Neutrophil (primary cell): Measurements from ENCODE around the gene NDUFAF3.
A peak's percentile ranks its signal among the peaks of the same experiment; 100 is the strongest.

ENCODE experiments used
- H3K27ac ChIP-seq: fragments of 200-600 bp; sonication (generic); 2 replicates; pipeline ENCODE4 v1.5.1; 2016; ENCODE audit warnings: mild to moderate bottlenecking, moderate library complexity
- H3K27me3 ChIP-seq: fragments of 200-600 bp; sonication (generic); 2 replicates; pipeline ENCODE4 v1.6.0; 2016; ENCODE audit warnings: mild to moderate bottlenecking
- H3K36me3 ChIP-seq: fragments of 200-600 bp; sonication (generic); 2 replicates; pipeline ENCODE4 v1.5.1; 2017
- H3K4me1 ChIP-seq, 2 experiments: fragments of 200-600 bp in 1 of 2; sonication (generic) in 1 of 2; 1 replicate in 1 of 2; 2 replicates in 1 of 2; pipeline versions ENCODE4 v1.5.1 to v1.6.1; 2013 to 2016; ENCODE audit warnings: low read depth in 1 of 2, low read length in 1 of 2, mild to moderate bottlenecking in 1 of 2, moderate library complexity in 1 of 2; ENCODE audit not compliant: control insufficient read depth in 1 of 2, insufficient read depth in 1 of 2
- H3K4me3 ChIP-seq, 2 experiments: fragments of 200-600 bp in 1 of 2; sonication (generic) in 1 of 2; 1 replicate in 1 of 2; 2 replicates in 1 of 2; pipeline ENCODE4 v1.5.1; 2013 to 2016; ENCODE audit warnings: low read depth in 1 of 2, low read length in 1 of 2, mild to moderate bottlenecking in 1 of 2, moderate library complexity in 1 of 2
- H3K9me3 ChIP-seq: fragments of 200-600 bp; sonication (generic); 2 replicates; pipeline ENCODE4 v1.5.1; 2016
- CTCF ChIP-seq: fragments of 200-600 bp; sonication (generic); IDR thresholded peaks from 2 replicates; pipeline ENCODE4 v1.5.1; 2016; ENCODE audit warnings: antibody characterized with exemption

The NDUFAF3 gene

GRCh38 chr3:48989796-48990635, 31.9 kb upstream of the NDUFAF3 start, which contains the start of gene P4HTM:
Gene P4HTM (plus strand): TSS chr3:48990241. CDS start chr3:48990257, 16 bp downstream.
- peak within 1 kb of the TSS; percentile 87 to 91 for H3K4me3 ChIP-seq
- H3K27ac ChIP-seq, result peak within 1 kb of the TSS; percentile 73
- no peaks in the 10 kb centered on the region for H3K9me3 ChIP-seq
- peaks cover 23% of the 10 kb centered on the region in 2 experiments for H3K4me1 ChIP-seq
- H3K36me3 ChIP-seq, result peaks cover 10% of the 10 kb centered on the region
- TF ChIP-seq CTCF, result peak; percentile 38
- no peaks in the 10 kb centered on the region for H3K27me3 ChIP-seq

GRCh38 chr3:48990636-48991469, 31.1 kb upstream of the NDUFAF3 start:
- Histone ChIP-seq H3K9me3 (no peaks in the 10 kb centered on the region), H3K4me1 (peaks cover 23% of the 10 kb centered on the region in 2 experiments), H3K27me3 (no peaks in the 10 kb centered on the region), H3K36me3 (peaks cover 1% of the 10 kb centered on the region), H3K4me3 (peak overlapping the region; percentile 87 to 91), H3K27ac (peak overlapping the region; percentile 73)
- no peak for TF ChIP-seq CTCF

GRCh38 chr3:48991851-48992545, 29.9 kb upstream of the NDUFAF3 start:
- Histone ChIP-seq H3K4me3 (no peak overlapping the region), H3K4me1 (peaks cover 23% of the 10 kb centered on the region in 2 experiments), H3K9me3 (no peaks in the 10 kb centered on the region), H3K36me3 (no peaks in the 10 kb centered on the region), H3K27me3 (no peaks in the 10 kb centered on the region), H3K27ac (no peak overlapping the region)
- TF ChIP-seq CTCF, result no peak

GRCh38 chr3:48993834-48994233, 28.1 kb upstream of the NDUFAF3 start:
- no peak overlapping the region for H3K27ac ChIP-seq
- no peak overlapping the region for H3K4me3 ChIP-seq
- no peaks in the 10 kb centered on the region for H3K36me3 ChIP-seq
- no peaks in the 10 kb centered on the region for H3K9me3 ChIP-seq
- peaks cover 22 to 23% of the 10 kb centered on the region in 2 experiments for H3K4me1 ChIP-seq
- H3K27me3 ChIP-seq, result no peaks in the 10 kb centered on the region
- no peak for TF ChIP-seq CTCF

- TF ChIP-seq CTCF, result no peak
- Histone ChIP-seq H3K4me1 (peaks cover under 1% of the 10 kb centered on the region in 2 experiments), H3K27ac (no peak overlapping the region), H3K27me3 (no peaks in the 10 kb centered on the region), H3K9me3 (no peaks in the 10 kb centered on the region), H3K36me3 (no peaks in the 10 kb centered on the region), H3K4me3 (no peak overlapping the region)
Observed at GRCh38 chr3:48996640-48997039, 25.3 kb upstream of the NDUFAF3 start.
